OCI-LY7 (cell line): ENCODE measurements around the gene MTUS2. TPM values are rescaled to one million over a fixed set of nuclear protein-coding genes. Genes with fewer than 3 reads are reported as not detected.

Source experiments
- BruUV-seq: library from RNA; stranded (reverse); fragments of 400-500 nt; replicated peaks from 2 replicates; lab custom pipeline; 2021; lab: Mats Ljungman, UMichigan
- CTCF ChIA-PET: fragments of 300-600 bp; sonication (Branson Sonifier 250); formaldehyde crosslinking; loops from one replicate; lab custom pipeline; 2022; ENCODE audit warnings: antibody characterized with exemption; ENCODE audit not compliant: unreplicated experiment; lab: Charles Lee
- POLR2A ChIA-PET: fragments of 300-600 bp; sonication (Branson Sonifier 250); formaldehyde crosslinking; loops from one replicate; lab custom pipeline; 2022; ENCODE audit warnings: antibody characterized with exemption; lab: Charles Lee
- DNase-seq: peaks from one replicate; pipeline ENCODE4 v3.0.0-alpha.2; 2015; ENCODE audit warnings: low spot score
- H2AFZ ChIP-seq: fragments of 200-600 bp; sonication (generic), shearing (Covaris generic); 2 replicates; pipeline ENCODE4 v1.6.1; 2014; ENCODE audit warnings: mild to moderate bottlenecking, antibody characterized with exemption, low read length, moderate library complexity
- H3K27ac ChIP-seq: fragments of 200-600 bp; sonication (generic); 2 replicates; pipeline ENCODE4 v1.5.1; 2014; ENCODE audit warnings: mixed run types, low read depth, mild to moderate bottlenecking, moderate library complexity, low read length, inconsistent platforms; ENCODE audit not compliant: poor library complexity, severe bottlenecking
- H3K36me3 ChIP-seq: fragments of 200-600 bp; sonication (generic); 2 replicates; pipeline ENCODE4 v1.6.1; 2014; ENCODE audit warnings: mild to moderate bottlenecking, antibody characterized with exemption, low read length, moderate library complexity, mixed read lengths; ENCODE audit not compliant: insufficient read depth
- H3K4me1 ChIP-seq: fragments of 200-600 bp; sonication (generic); 2 replicates; pipeline ENCODE4 v1.5.1; 2014; ENCODE audit warnings: mild to moderate bottlenecking, low read length; ENCODE audit not compliant: insufficient read depth, poor library complexity, severe bottlenecking
- H3K4me2 ChIP-seq: fragments of 200-600 bp; sonication (generic); 2 replicates; pipeline ENCODE4 v1.6.1; 2014; ENCODE audit warnings: mild to moderate bottlenecking, low read length
- H3K4me3 ChIP-seq: fragments of 200-600 bp; sonication (generic); 2 replicates; pipeline ENCODE4 v1.5.1; 2014; ENCODE audit warnings: mild to moderate bottlenecking, low read depth, low read length; ENCODE audit not compliant: poor library complexity, severe bottlenecking
- H3K79me2 ChIP-seq: fragments of 200-600 bp; sonication (generic); 2 replicates; pipeline ENCODE4 v1.6.1; 2016; ENCODE audit warnings: low read depth, mild to moderate bottlenecking, low read length, moderate library complexity, mixed read lengths; ENCODE audit not compliant: insufficient read depth
- H3K9me2 ChIP-seq: fragments of 200-600 bp; sonication (generic); 2 replicates; pipeline ENCODE4 v1.6.1; 2016; ENCODE audit warnings: mild to moderate bottlenecking, low read length, mixed read lengths; ENCODE audit not compliant: insufficient read depth
- H3K9me3 ChIP-seq: fragments of 200-600 bp; sonication (generic); 2 replicates; pipeline ENCODE4 v1.6.1; 2014; ENCODE audit warnings: mild to moderate bottlenecking, mixed run types, low read length, mixed read lengths
- H4K20me1 ChIP-seq: fragments of 200-600 bp; sonication (generic); 2 replicates; pipeline ENCODE4 v1.6.1; 2014; ENCODE audit warnings: mild to moderate bottlenecking, antibody characterized with exemption, low read length, moderate library complexity, mixed read lengths; ENCODE audit not compliant: insufficient read depth
- CTCF ChIP-seq: fragments of 200-600 bp; sonication (generic); conservative IDR thresholded peaks from 2 replicates; pipeline ENCODE4 v1.5.1; 2014; ENCODE audit warnings: mild to moderate bottlenecking, antibody characterized with exemption, low read length, moderate library complexity, mixed read lengths
- EZH2phosphoT487 ChIP-seq: fragments of 200-600 bp; sonication (generic); IDR thresholded peaks from 2 replicates; pipeline ENCODE4 v1.6.1; 2018; ENCODE audit warnings: low read depth, borderline replicate concordance, mild to moderate bottlenecking, mixed run types, antibody characterized with exemption, low read length, moderate library complexity, mixed read lengths
- intact Hi-C: fragments of 100-400 bp; cut with micrococcal nuclease; formaldehyde crosslinking; loops from one replicate; pipeline ENCODE4 v1.10.0; 2022; ENCODE audit not compliant: unreplicated experiment
- total RNA-seq, 2 experiments: library from RNA; depleted of rRNA in 1 of 2; stranded (reverse); fragments of >200 nt in 1 of 2; shearing (Covaris generic) in 1 of 2; gene quantifications; 2 replicates each; pipeline ENCODE4 v1.2.3, GENCODE V29; 2014 to 2022

The MTUS2 gene
- total RNA-seq, 2 experiments from 2014 or later: 0.16 to 9.8 TPM

DNA sequence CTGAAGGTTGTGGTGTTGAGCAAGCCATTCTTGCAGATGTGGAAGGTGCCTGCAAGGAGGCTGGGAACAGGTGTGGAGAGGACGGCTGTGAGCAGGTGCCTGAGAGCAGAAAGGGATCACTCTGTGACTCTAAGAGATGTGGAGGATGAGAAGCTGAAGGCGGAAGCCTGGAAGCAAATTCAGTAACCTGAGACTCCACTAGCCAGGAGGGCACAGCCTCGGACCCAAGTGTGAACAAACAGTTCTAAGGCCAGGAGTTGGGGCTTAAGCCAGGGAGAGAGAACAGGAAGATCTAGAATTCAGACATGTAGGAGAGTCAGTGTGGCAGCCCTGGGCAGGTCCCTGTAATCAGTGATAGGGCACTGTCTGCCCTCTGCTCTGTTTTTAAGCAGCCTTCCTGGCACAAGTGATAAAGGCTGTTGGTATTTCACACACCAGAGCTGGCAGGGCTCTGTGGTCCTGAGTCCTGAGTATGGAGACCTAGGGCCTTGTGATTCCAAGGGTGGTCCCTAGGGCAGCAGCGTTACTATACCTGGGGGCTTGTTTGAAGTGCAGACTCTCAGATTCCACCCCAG, 644.1 kb downstream of the MTUS2 start:
- intact Hi-C loops: no loop called here
- no peak for DNase-seq
- H3K36me3 ChIP-seq: no peaks in the 10 kb centered on the region
- no peak overlapping the region for H3K27ac ChIP-seq
- H2AFZ ChIP-seq: 0 out of 2 replicates have a peak overlapping the region, but pooled peaks have one; percentile 18
- ChIA-PET CTCF (no interaction called here), POLR2A (no interaction called here)
- no peaks in the 10 kb centered on the region for H4K20me1 ChIP-seq
- no peaks in the 10 kb centered on the region for H3K9me2 ChIP-seq
- H3K4me1 ChIP-seq: peaks cover 13% of the 10 kb centered on the region
- H3K79me2 ChIP-seq: no peaks in the 10 kb centered on the region
- no peaks in the 10 kb centered on the region for H3K9me3 ChIP-seq
- no peak overlapping the region for H3K4me2 ChIP-seq
- H3K4me3 ChIP-seq: no peak overlapping the region
- TF ChIP-seq CTCF (no peak), EZH2phosphoT487 (no peak)
- BruUV-seq: no TSS peak

GRCh38 chr13:29465741-29466293, 645.7 kb downstream of the MTUS2 start:
- no TSS peak for BruUV-seq
- no peak for DNase-seq
- Histone ChIP-seq H2AFZ (no peak overlapping the region), H4K20me1 (no peaks in the 10 kb centered on the region), H3K9me2 (no peaks in the 10 kb centered on the region), H3K4me3 (no peak overlapping the region), H3K27ac (no peak overlapping the region), H3K9me3 (no peaks in the 10 kb centered on the region), H3K4me1 (peaks cover 13% of the 10 kb centered on the region), H3K4me2 (no peak overlapping the region), H3K79me2 (no peaks in the 10 kb centered on the region), H3K36me3 (no peaks in the 10 kb centered on the region)
- intact Hi-C loops: no loop called here
- ChIA-PET CTCF (no interaction called here), POLR2A (no interaction called here)
- TF ChIP-seq CTCF (no peak), EZH2phosphoT487 (no peak)

- no peaks in the 10 kb centered on the region for H3K36me3 ChIP-seq
- H4K20me1 ChIP-seq: no peaks in the 10 kb centered on the region
- peak; percentile 62 for DNase-seq
- ChIA-PET POLR2A (interaction anchor here (0.6 to 1.0 kb wide), 3 partner anchors 39 to 57 kb away, joined by 3 to 5 read pairs (median 4); no protein-coding TSS in a partner anchor), CTCF (interaction anchor here (0.6 to 1.1 kb wide), 3 partner anchors 23 to 107 kb away, joined by 3 read pairs; no protein-coding TSS in a partner anchor)
- H3K4me2 ChIP-seq: peak overlapping the region; percentile 57
- no TSS peak for BruUV-seq
- no peaks in the 10 kb centered on the region for H3K9me2 ChIP-seq
- H3K27ac ChIP-seq: no peak overlapping the region
- intact Hi-C loops: loop anchor here (1.0 to 10.0 kb wide), 2 partner anchors 37 to 667 kb away; no protein-coding TSS in a partner anchor
- H2AFZ ChIP-seq: peak overlapping the region; percentile 73; the same call in 1 of the 2 replicates
- no peak for TF ChIP-seq EZH2phosphoT487
- no peak for TF ChIP-seq CTCF
- no peaks in the 10 kb centered on the region for H3K9me3 ChIP-seq
- no peaks in the 10 kb centered on the region for H3K79me2 ChIP-seq
- peaks cover 27% of the 10 kb centered on the region for H3K4me1 ChIP-seq
- no peak overlapping the region for H3K4me3 ChIP-seq
These were observed 651.4 kb downstream of the MTUS2 start for GRCh38 chr13:29471551-29471950.
